Stimulated activated CD4-positive, alpha-beta T cell treated with anti-CD3 and anti-CD28 coated beads, Interleukin-2, amount 100 ng/mL, for 24 hours (primary cell): ENCODE measurements around the gene CREB5.

Source experiments
- DNase-seq, 2 donors: peaks; one replicate each; pipeline ENCODE4 v3.0.0-alpha.2; 2020

Gene CREB5

GRCh38 chr7:28695300-28696295 is 283.3 kb downstream of the CREB5 start:
- no peak for DNase-seq

GRCh38 chr7:28697913-28698563 is 285.7 kb downstream of the CREB5 start:
- DNase-seq: no peak

- no peak for DNase-seq
Observed at GRCh38 chr7:28698840-28699239, 286.5 kb downstream of the CREB5 start.

GRCh38 chr7:28700096-28700495 is 287.8 kb downstream of the CREB5 start:
- DNase-seq: no peak

GRCh38 chr7:28700790-28701203 is 288.5 kb downstream of the CREB5 start:
- DNase-seq: no peak

- no peak for DNase-seq
Observed at GRCh38 chr7:28701731-28702130, 289.4 kb downstream of the CREB5 start.

- no peak for DNase-seq
Observed at GRCh38 chr7:28702171-28702570, 289.9 kb downstream of the CREB5 start.

GRCh38 chr7:28703037-28703765 is 290.9 kb downstream of the CREB5 start:
- DNase-seq: no peak

- no peak for DNase-seq
Observed at GRCh38 chr7:28704706-28705105, 292.4 kb downstream of the CREB5 start.

GRCh38 chr7:28705350-28705749 is 293.0 kb downstream of the CREB5 start:
- DNase-seq: no peak

- DNase-seq: no peak
Observed at GRCh38 chr7:28706584-28706983, 294.3 kb downstream of the CREB5 start.

GRCh38 chr7:28707291-28707690 is 295.0 kb downstream of the CREB5 start:
- DNase-seq: no peak

- no peak for DNase-seq
Observed at GRCh38 chr7:28708033-28708951, 296.0 kb downstream of the CREB5 start.

- DNase-seq: no peak
Observed at GRCh38 chr7:28709748-28710147, 297.4 kb downstream of the CREB5 start.

GRCh38 chr7:28711114-28711513 is 298.8 kb downstream of the CREB5 start:
- DNase-seq: no peak

GRCh38 chr7:28714459-28715120 is 302.3 kb downstream of the CREB5 start:
- no peak for DNase-seq

GRCh38 chr7:28717445-28718054 is 305.2 kb downstream of the CREB5 start:
- no peak for DNase-seq

- DNase-seq: no peak
Observed at GRCh38 chr7:28718055-28718481, 305.8 kb downstream of the CREB5 start.

- no peak for DNase-seq
Observed at GRCh38 chr7:28718545-28718944, 306.2 kb downstream of the CREB5 start.

GRCh38 chr7:28722684-28723083 is 310.4 kb downstream of the CREB5 start:
- no peak for DNase-seq

- no peak for DNase-seq
Observed at GRCh38 chr7:28723336-28723735, 311.0 kb downstream of the CREB5 start.
